ENCODE measurements around the gene RAB26.
"Not testable (repeated sequence)": the region's sequence is repeated elsewhere in the genome, so short reads cannot be mapped to it uniquely, and the experiment has no call there.

DNA sequence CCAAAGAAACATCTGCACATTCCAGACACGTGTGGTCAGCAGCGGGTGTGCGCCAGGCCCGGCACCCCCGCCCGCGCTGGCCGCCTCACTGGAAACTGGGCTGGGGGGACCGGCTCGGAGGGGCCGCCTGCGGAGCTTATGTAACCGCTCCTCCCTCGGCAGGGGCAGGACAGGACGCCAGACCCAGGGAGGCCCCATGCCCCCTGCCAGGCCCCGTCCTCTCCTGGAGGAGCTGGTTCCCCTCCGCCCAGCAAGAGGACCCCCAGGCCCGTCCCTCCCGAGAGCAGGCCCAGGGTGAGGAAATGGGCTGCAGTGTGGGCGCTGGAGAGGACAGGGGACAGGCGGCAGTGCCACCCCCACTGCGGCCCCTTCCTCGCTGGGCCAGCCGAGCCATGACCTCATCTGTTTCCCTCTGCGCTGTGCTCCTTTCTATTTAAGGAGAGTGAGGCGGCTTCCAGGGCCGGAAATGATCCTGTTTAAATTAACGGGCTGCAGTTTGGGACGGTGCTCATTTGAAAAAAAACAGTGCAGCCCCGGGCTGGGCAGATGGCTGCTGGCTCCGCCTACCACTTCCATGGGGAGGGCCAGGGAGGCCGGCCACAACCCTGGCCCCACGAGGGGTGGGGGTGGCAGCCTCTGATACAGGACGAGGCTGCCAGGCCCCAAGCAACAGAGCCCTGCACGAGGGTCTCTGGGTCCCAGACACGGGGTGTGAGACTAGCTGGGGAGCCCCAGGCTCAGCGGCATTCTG, 23.6 kb upstream of the RAB26 start:
- not testable (repeated sequence) for TF ChIP-seq TAF1 (IDR thresholded peaks at IDR 0.05; ENCODE audit: borderline replicate concordance, low read depth, low read length); POLR2AphosphoS5 (IDR thresholded peaks at IDR 0.05; ENCODE audit: low read depth, low read length)
